ENCODE results near the gene EIF5A2. TPM values are rescaled to one million over a fixed set of nuclear protein-coding genes. Genes with fewer than 3 reads are reported as not detected.

Gene EIF5A2
- polyA plus RNA-seq, 1 donor from 2014 or later: 0.94 TPM

DNA sequence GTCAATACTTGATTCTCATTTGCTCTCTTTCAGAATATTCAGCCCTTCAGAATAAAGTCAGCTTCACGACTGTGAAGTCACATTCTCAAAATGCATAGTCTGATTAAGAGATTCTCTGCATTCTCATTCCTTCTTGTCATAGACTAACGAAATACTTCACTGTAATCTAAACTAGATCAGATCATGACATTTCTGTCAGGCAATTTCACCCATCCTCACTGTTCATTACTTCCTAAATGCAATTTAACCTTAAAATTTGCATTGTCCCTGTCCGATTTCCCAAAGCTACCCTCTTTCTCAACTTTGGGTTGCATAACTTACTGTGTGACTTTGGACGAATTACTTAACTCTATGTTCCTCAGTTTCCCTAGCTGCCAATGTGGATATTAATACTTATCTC is 44.6 kb downstream of the EIF5A2 start:
- Histone ChIP-seq H3K27me3 (ENCODE audit: insufficient read depth, low read depth, low read length) (no peaks in the 10 kb centered on the region), H3K9me2 (ENCODE audit: insufficient read depth, low read length) (no peaks in the 10 kb centered on the region), H3K27ac (ENCODE audit: low read length) (no peak overlapping the region), H2AFZ (ENCODE audit: low read depth, low read length) (no peak overlapping the region), H3K4me3 (ENCODE audit: low read length) (no peak overlapping the region), H3K79me2 (replicated peaks; ENCODE audit: insufficient read depth, low read length) (peaks cover 13% of the 10 kb centered on the region), H4K20me1 (ENCODE audit: insufficient read depth) (no peaks in the 10 kb centered on the region), H3K4me2 (ENCODE audit: low read length) (no peak overlapping the region), H3K9me3 (ENCODE audit: low read length) (no peaks in the 10 kb centered on the region), H3F3A (ENCODE audit: insufficient read depth, low read length, poor library complexity, severe bottlenecking) (peaks cover 3% of the 10 kb centered on the region), H3K36me3 (ENCODE audit: insufficient read depth, low read length) (peaks cover 9% of the 10 kb centered on the region), H3K9ac (ENCODE audit: low read length) (no peak overlapping the region)
- TF ChIP-seq MXI1 (conservative IDR thresholded peaks at IDR 0.05; ENCODE audit: poor library complexity, severe bottlenecking): no peak
- no peak for TF ChIP-seq TAF1 (IDR thresholded peaks at IDR 0.05; ENCODE audit: low read depth)
- TF ChIP-seq, protein P1, sequence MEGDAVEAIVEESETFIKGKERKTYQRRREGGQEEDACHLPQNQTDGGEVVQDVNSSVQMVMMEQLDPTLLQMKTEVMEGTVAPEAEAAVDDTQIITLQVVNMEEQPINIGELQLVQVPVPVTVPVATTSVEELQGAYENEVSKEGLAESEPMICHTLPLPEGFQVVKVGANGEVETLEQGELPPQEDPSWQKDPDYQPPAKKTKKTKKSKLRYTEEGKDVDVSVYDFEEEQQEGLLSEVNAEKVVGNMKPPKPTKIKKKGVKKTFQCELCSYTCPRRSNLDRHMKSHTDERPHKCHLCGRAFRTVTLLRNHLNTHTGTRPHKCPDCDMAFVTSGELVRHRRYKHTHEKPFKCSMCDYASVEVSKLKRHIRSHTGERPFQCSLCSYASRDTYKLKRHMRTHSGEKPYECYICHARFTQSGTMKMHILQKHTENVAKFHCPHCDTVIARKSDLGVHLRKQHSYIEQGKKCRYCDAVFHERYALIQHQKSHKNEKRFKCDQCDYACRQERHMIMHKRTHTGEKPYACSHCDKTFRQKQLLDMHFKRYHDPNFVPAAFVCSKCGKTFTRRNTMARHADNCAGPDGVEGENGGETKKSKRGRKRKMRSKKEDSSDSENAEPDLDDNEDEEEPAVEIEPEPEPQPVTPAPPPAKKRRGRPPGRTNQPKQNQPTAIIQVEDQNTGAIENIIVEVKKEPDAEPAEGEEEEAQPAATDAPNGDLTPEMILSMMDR (IDR thresholded peaks at IDR 0.05; ENCODE audit: poor library complexity, severe bottlenecking): no peak
- no peak for TF ChIP-seq RAD21 (conservative IDR thresholded peaks at IDR 0.05)
- no peak for TF ChIP-seq SMC3 (conservative IDR thresholded peaks at IDR 0.05; ENCODE audit: poor library complexity)
- no peak for TF ChIP-seq EZH2 (IDR thresholded peaks at IDR 0.05; ENCODE audit: borderline replicate concordance, insufficient read depth, low read length, poor library complexity, severe bottlenecking)
- TF ChIP-seq EP300 (conservative IDR thresholded peaks at IDR 0.05; ENCODE audit: poor library complexity, severe bottlenecking): no peak
- TF ChIP-seq, protein P2, sequence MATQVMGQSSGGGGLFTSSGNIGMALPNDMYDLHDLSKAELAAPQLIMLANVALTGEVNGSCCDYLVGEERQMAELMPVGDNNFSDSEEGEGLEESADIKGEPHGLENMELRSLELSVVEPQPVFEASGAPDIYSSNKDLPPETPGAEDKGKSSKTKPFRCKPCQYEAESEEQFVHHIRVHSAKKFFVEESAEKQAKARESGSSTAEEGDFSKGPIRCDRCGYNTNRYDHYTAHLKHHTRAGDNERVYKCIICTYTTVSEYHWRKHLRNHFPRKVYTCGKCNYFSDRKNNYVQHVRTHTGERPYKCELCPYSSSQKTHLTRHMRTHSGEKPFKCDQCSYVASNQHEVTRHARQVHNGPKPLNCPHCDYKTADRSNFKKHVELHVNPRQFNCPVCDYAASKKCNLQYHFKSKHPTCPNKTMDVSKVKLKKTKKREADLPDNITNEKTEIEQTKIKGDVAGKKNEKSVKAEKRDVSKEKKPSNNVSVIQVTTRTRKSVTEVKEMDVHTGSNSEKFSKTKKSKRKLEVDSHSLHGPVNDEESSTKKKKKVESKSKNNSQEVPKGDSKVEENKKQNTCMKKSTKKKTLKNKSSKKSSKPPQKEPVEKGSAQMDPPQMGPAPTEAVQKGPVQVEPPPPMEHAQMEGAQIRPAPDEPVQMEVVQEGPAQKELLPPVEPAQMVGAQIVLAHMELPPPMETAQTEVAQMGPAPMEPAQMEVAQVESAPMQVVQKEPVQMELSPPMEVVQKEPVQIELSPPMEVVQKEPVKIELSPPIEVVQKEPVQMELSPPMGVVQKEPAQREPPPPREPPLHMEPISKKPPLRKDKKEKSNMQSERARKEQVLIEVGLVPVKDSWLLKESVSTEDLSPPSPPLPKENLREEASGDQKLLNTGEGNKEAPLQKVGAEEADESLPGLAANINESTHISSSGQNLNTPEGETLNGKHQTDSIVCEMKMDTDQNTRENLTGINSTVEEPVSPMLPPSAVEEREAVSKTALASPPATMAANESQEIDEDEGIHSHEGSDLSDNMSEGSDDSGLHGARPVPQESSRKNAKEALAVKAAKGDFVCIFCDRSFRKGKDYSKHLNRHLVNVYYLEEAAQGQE (IDR thresholded peaks at IDR 0.05; ENCODE audit: borderline replicate concordance): no peak
- no peak for TF ChIP-seq POLR2AphosphoS5 (IDR thresholded peaks at IDR 0.05)

DNA sequence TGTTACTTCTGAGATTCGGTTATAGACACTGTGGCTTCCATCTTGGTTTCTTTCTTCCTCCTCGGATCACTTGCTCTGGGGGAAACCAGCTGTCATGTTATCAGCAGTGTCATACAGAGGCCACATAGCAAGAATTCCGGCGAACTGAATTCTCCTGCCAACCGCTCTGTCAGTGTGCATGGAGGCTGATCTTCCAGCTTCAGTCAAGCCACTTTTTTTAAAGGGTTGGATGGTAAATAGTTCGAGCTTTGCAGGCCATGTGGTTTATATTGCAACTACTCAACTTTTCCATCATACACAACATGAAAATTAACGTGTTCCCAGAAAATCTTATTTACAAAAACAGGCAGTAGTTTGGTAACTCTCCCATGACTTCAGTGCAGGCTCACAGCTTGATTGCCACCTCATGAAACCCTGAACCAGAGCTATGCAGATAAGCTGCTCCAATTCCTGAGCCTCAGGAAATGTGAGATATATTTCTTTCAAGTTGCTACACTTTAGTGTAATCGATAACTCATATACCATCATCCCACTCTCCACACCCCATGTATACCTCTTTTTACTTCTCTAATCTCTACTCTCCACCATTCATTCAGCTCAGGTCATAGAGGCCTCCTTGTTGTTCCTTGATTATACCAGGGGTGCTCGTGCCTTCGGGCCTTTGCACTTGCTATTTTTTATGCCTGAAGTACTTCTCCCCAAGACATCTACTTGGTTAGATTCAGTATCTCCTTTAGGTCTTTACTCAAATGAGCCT is 45.6 kb downstream of the EIF5A2 start:
- Histone ChIP-seq H3K27ac (ENCODE audit: low read length) (no peak overlapping the region), H3K4me2 (ENCODE audit: low read length) (no peak overlapping the region), H3F3A (ENCODE audit: insufficient read depth, low read length, poor library complexity, severe bottlenecking) (peaks cover 3% of the 10 kb centered on the region), H2AFZ (ENCODE audit: low read depth, low read length) (no peak overlapping the region), H4K20me1 (ENCODE audit: insufficient read depth) (no peaks in the 10 kb centered on the region), H3K9ac (ENCODE audit: low read length) (no peak overlapping the region), H3K36me3 (ENCODE audit: insufficient read depth, low read length) (peaks cover 7% of the 10 kb centered on the region), H3K9me2 (ENCODE audit: insufficient read depth, low read length) (no peaks in the 10 kb centered on the region), H3K9me3 (ENCODE audit: low read length) (no peaks in the 10 kb centered on the region), H3K4me3 (ENCODE audit: low read length) (no peak overlapping the region), H3K79me2 (replicated peaks; ENCODE audit: insufficient read depth, low read length) (peaks cover 3% of the 10 kb centered on the region), H3K27me3 (ENCODE audit: insufficient read depth, low read depth, low read length) (no peaks in the 10 kb centered on the region)
- TF ChIP-seq EZH2 (IDR thresholded peaks at IDR 0.05; ENCODE audit: borderline replicate concordance, insufficient read depth, low read length, poor library complexity, severe bottlenecking) (no peak), RAD21 (conservative IDR thresholded peaks at IDR 0.05) (no peak), MXI1 (conservative IDR thresholded peaks at IDR 0.05; ENCODE audit: poor library complexity, severe bottlenecking) (no peak), SMC3 (conservative IDR thresholded peaks at IDR 0.05; ENCODE audit: poor library complexity) (no peak), TAF1 (IDR thresholded peaks at IDR 0.05; ENCODE audit: low read depth) (no peak), POLR2AphosphoS5 (IDR thresholded peaks at IDR 0.05) (no peak), EP300 (conservative IDR thresholded peaks at IDR 0.05; ENCODE audit: poor library complexity, severe bottlenecking) (no peak)
- TF ChIP-seq, protein P2 (IDR thresholded peaks at IDR 0.05; ENCODE audit: borderline replicate concordance): no peak
- TF ChIP-seq, protein P1 (IDR thresholded peaks at IDR 0.05; ENCODE audit: poor library complexity, severe bottlenecking): no peak
